ENCODE results near the gene TTC34.
A peak's percentile ranks its signal among the peaks of the same experiment; 100 is the strongest.

Gene TTC34

DNA sequence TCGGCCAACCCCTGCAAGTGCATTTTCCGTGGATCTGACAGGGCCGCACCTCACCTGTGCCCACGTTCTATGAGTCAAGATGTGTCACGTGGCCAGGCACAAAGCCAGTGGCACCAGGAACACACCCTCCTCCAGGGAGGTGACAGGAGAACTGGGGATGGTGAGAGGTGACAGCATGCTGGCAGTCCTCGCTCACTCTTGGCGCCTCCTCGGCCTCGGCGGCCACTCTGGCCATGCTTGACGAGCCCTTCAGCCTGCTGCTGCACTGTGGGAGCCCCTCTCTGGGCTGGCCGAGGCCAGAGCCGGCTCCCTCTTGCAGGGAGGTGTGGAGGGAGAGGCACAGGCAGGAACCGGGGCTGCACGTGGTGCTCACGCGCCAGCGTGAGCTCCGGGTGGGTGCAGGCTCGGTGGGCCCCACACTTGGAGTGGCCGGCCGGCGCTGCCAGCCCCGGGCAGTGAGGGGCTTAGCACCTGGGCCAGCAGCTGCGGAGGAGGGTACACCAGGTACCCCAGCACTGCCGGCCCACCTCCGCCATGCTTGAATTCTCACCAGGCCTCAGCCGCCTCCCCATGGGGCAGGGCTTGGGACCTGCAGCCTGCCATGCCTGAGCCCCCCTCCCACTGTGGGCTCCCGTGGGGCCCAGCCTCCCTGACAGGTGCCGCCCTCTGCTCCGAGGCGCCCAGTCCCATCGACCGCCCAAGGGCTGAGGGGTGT is 11.6 kb upstream of the TTC34 start:
- no peak overlapping the region for H3K4me2 ChIP-seq (ENCODE audit: insufficient read depth, low read length, poor library complexity, severe bottlenecking)
- no CpG with 5 or more reads among the region's 34 CpGs for WGBS, 2 donors (ENCODE audit: extremely low coverage in 2 of 2, insufficient read length in 2 of 2, insufficient replicate concordance in 1 of 2)
- H2BK12ac ChIP-seq (ENCODE audit: low read length): no peak overlapping the region
- H2BK15ac ChIP-seq (ENCODE audit: low read length): no peak overlapping the region
- no peak overlapping the region for H2AFZ ChIP-seq (ENCODE audit: low read length)
- H2BK120ac ChIP-seq (ENCODE audit: low read depth, low read length): no peak overlapping the region
- no peak overlapping the region for H3K18ac ChIP-seq (ENCODE audit: low read length)
- no peak overlapping the region for H4K91ac ChIP-seq (ENCODE audit: low read depth, low read length, poor library complexity)
- H3K9me3 ChIP-seq (replicated peaks in 1 of 2; ENCODE audit: control insufficient read depth in 2 of 2, insufficient read depth in 1 of 2, low read depth in 1 of 2, low read length in 2 of 2): peaks cover 3 to 18% of the 10 kb centered on the region in 2 donors
- DNase-seq (ENCODE audit: low spot score): no peak
- no peak overlapping the region for H3K4me3 ChIP-seq (ENCODE audit: low read length in 2 of 2)
- no peak overlapping the region for H4K8ac ChIP-seq (ENCODE audit: low read depth, low read length)
- no peak overlapping the region for H3K23ac ChIP-seq (ENCODE audit: low read depth, low read length, poor library complexity)
- H2BK5ac ChIP-seq (ENCODE audit: low read length): no peak overlapping the region
- H3K79me1 ChIP-seq (ENCODE audit: low read depth, low read length): no peaks in the 10 kb centered on the region
- no peak overlapping the region for H3K4ac ChIP-seq (ENCODE audit: low read length)
- H3K9ac ChIP-seq (ENCODE audit: low read depth, low read length, poor library complexity): no peak overlapping the region
- no peak overlapping the region for H2AK5ac ChIP-seq (ENCODE audit: low read depth, low read length)
- H3K4me1 ChIP-seq (ENCODE audit: control insufficient read depth in 2 of 2, insufficient read depth in 1 of 2, low read depth in 1 of 2, low read length in 2 of 2): peaks cover 0 to 4% of the 10 kb centered on the region in 2 donors
- peaks cover 0 to 25% (median 0%) of the 10 kb centered on the region in 3 experiments for H3K27me3 ChIP-seq (ENCODE audit: control insufficient read depth in 3 of 3, insufficient read depth in 3 of 3, low read depth in 1 of 3, low read length in 3 of 3)
- H3K14ac ChIP-seq (ENCODE audit: low read length): no peak overlapping the region
- H3K27ac ChIP-seq (replicated peaks; ENCODE audit: low read length): no peak overlapping the region
- no peaks in the 10 kb centered on the region for H3K36me3 ChIP-seq (replicated peaks in 1 of 2; ENCODE audit: control insufficient read depth in 2 of 2, insufficient read depth in 2 of 2, low read length in 2 of 2)

DNA sequence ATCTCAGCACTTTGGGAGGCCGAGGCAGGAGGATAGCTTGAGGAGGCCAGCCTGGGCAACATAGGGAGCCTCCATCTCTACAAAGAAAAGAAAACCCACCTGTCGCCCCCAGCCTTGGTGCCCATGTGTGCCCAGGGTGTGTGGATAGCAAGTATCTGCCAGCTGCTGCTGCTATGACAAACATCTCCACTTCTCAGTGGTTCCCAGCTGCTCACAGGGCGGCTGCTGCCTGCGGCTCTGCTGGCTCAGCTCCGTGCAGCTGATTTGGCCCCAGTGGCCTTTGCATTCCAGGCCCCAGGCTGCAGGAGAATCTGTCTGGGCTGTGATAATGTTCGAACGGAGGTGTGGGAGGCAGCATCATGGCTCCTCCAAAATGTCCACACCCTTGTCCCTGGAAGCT is 10.6 kb upstream of the TTC34 start:
- no peaks in the 10 kb centered on the region for H3K36me3 ChIP-seq (replicated peaks in 1 of 2; ENCODE audit: control insufficient read depth in 2 of 2, insufficient read depth in 2 of 2, low read length in 2 of 2)
- no peak overlapping the region for H2BK120ac ChIP-seq (ENCODE audit: low read depth, low read length)
- no peak overlapping the region for H3K27ac ChIP-seq (replicated peaks; ENCODE audit: low read length)
- no peak overlapping the region for H3K9ac ChIP-seq (ENCODE audit: low read depth, low read length, poor library complexity)
- no peaks in the 10 kb centered on the region for H3K79me1 ChIP-seq (ENCODE audit: low read depth, low read length)
- DNase-seq (ENCODE audit: low spot score): no peak
- H2BK12ac ChIP-seq (ENCODE audit: low read length): no peak overlapping the region
- H3K4me3 ChIP-seq (ENCODE audit: low read length in 2 of 2): no peak overlapping the region
- no CpG with 5 or more reads among the region's 7 CpGs for WGBS, 2 donors (ENCODE audit: extremely low coverage in 2 of 2, insufficient read length in 2 of 2, insufficient replicate concordance in 1 of 2)
- no peak overlapping the region for H2BK5ac ChIP-seq (ENCODE audit: low read length)
- H2AK5ac ChIP-seq (ENCODE audit: low read depth, low read length): peak overlapping the region; percentile 49
- H3K4me2 ChIP-seq (ENCODE audit: insufficient read depth, low read length, poor library complexity, severe bottlenecking): no peak overlapping the region
- H4K91ac ChIP-seq (ENCODE audit: low read depth, low read length, poor library complexity): no peak overlapping the region
- H3K23ac ChIP-seq (ENCODE audit: low read depth, low read length, poor library complexity): no peak overlapping the region
- H3K18ac ChIP-seq (ENCODE audit: low read length): no peak overlapping the region
- H4K8ac ChIP-seq (ENCODE audit: low read depth, low read length): no peak overlapping the region
- no peak overlapping the region for H3K14ac ChIP-seq (ENCODE audit: low read length)
- peaks cover 0 to 4% of the 10 kb centered on the region in 2 donors for H3K4me1 ChIP-seq (ENCODE audit: control insufficient read depth in 2 of 2, insufficient read depth in 1 of 2, low read depth in 1 of 2, low read length in 2 of 2)
- no peak overlapping the region for H2BK15ac ChIP-seq (ENCODE audit: low read length)
- H3K9me3 ChIP-seq (replicated peaks in 1 of 2; ENCODE audit: control insufficient read depth in 2 of 2, insufficient read depth in 1 of 2, low read depth in 1 of 2, low read length in 2 of 2): peaks cover 3 to 15% of the 10 kb centered on the region in 2 donors
- no peak overlapping the region for H2AFZ ChIP-seq (ENCODE audit: low read length)
- H3K27me3 ChIP-seq (ENCODE audit: control insufficient read depth in 3 of 3, insufficient read depth in 3 of 3, low read depth in 1 of 3, low read length in 3 of 3): peaks cover 0 to 34% (median 0%) of the 10 kb centered on the region in 3 experiments
- no peak overlapping the region for H3K4ac ChIP-seq (ENCODE audit: low read length)

DNA sequence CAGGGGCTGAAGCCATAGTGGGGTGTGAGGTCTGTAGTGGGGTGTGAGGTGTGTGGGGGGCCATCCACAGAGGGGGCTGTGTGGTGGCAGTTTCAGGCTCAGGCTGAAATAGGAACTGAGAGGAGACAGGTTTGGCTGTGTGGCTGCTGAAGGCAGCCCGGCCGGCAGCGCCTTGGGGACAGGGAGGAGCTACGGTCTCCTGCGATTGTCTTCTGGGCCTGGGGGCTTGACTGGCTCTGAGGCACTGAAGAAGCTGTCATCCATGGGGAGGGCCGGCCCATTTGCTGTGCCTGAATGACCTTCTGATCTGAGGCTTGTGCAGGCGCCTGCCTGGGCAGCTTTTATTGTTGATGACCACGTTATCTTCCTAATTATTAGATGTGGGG is 10.0 kb upstream of the TTC34 start:
- Histone ChIP-seq H2AFZ (ENCODE audit: low read length) (no peak overlapping the region), H2BK15ac (ENCODE audit: low read length) (no peak overlapping the region), H3K27ac (replicated peaks; ENCODE audit: low read length) (no peak overlapping the region), H3K4me3 (ENCODE audit: low read length in 2 of 2) (no peak overlapping the region), H3K23ac (ENCODE audit: low read depth, low read length, poor library complexity) (no peak overlapping the region), H3K4ac (ENCODE audit: low read length) (no peak overlapping the region), H2BK12ac (ENCODE audit: low read length) (no peak overlapping the region), H4K91ac (ENCODE audit: low read depth, low read length, poor library complexity) (no peak overlapping the region), H4K8ac (ENCODE audit: low read depth, low read length) (no peak overlapping the region), H2BK120ac (ENCODE audit: low read depth, low read length) (no peak overlapping the region), H3K27me3 (ENCODE audit: control insufficient read depth in 3 of 3, insufficient read depth in 3 of 3, low read depth in 1 of 3, low read length in 3 of 3) (peaks cover 0 to 35% (median 0%) of the 10 kb centered on the region in 3 experiments), H3K36me3 (replicated peaks in 1 of 2; ENCODE audit: control insufficient read depth in 2 of 2, insufficient read depth in 2 of 2, low read length in 2 of 2) (no peaks in the 10 kb centered on the region), H3K9ac (ENCODE audit: low read depth, low read length, poor library complexity) (no peak overlapping the region), H3K4me1 (ENCODE audit: control insufficient read depth in 2 of 2, insufficient read depth in 1 of 2, low read depth in 1 of 2, low read length in 2 of 2) (peaks cover 0 to 4% of the 10 kb centered on the region in 2 donors), H2AK5ac (ENCODE audit: low read depth, low read length) (no peak overlapping the region), H3K79me1 (ENCODE audit: low read depth, low read length) (no peaks in the 10 kb centered on the region), H2BK5ac (ENCODE audit: low read length) (no peak overlapping the region), H3K9me3 (replicated peaks in 1 of 2; ENCODE audit: control insufficient read depth in 2 of 2, insufficient read depth in 1 of 2, low read depth in 1 of 2, low read length in 2 of 2) (peaks cover 3 to 13% of the 10 kb centered on the region in 2 donors), H3K18ac (ENCODE audit: low read length) (peak overlapping the region; percentile 53), H3K4me2 (ENCODE audit: insufficient read depth, low read length, poor library complexity, severe bottlenecking) (no peak overlapping the region), H3K14ac (ENCODE audit: low read length) (no peak overlapping the region)
- DNase-seq (ENCODE audit: low spot score): no peak
- WGBS, 2 donors (ENCODE audit: extremely low coverage in 2 of 2, insufficient read length in 2 of 2, insufficient replicate concordance in 1 of 2): no CpG with 5 or more reads among the region's 8 CpGs

DNA sequence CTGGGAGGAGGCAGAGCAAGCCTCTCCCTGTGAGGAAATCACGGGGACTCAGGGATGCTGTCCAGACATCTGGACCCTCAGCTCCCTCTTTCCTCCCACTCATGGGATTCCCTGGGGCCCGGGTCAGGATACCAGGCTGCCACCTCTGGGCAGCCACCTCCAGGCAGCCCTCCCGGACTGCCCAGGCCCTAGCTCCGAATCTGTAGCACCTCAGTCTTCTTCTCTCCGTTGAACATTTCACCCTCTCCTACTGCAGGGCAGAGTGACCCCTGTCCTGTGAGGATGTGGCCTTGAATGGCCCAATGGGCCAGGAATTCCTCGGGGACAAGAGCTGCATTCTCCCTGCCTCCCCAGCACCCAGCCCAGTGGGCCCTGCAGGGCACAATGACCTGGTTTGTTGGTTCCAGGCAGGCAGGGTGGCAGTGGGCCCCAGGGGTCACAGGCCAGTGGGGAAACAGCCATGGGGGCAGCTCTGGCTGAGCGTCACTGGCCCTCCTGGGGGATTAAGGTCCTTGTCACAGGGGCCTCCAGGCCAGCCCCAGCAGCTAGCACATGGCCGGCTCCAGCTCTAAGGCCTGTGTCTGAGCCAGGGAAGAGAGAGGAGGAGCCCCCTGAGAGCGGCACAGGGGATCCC is 9.5 kb upstream of the TTC34 start:
- no peak overlapping the region for H3K4ac ChIP-seq (ENCODE audit: low read length)
- peak overlapping the region; percentile 83 for H2AK5ac ChIP-seq (ENCODE audit: low read depth, low read length)
- peaks cover 0 to 4% of the 10 kb centered on the region in 2 donors for H3K4me1 ChIP-seq (ENCODE audit: control insufficient read depth in 2 of 2, insufficient read depth in 1 of 2, low read depth in 1 of 2, low read length in 2 of 2)
- no peak overlapping the region for H3K27ac ChIP-seq (replicated peaks; ENCODE audit: low read length)
- H2BK15ac ChIP-seq (ENCODE audit: low read length): peak overlapping the region; percentile 74
- no peaks in the 10 kb centered on the region for H3K36me3 ChIP-seq (replicated peaks in 1 of 2; ENCODE audit: control insufficient read depth in 2 of 2, insufficient read depth in 2 of 2, low read length in 2 of 2)
- peak overlapping the region in 1 of 2 donors; percentile 14 for H3K4me3 ChIP-seq (ENCODE audit: low read length in 2 of 2)
- H3K9me3 ChIP-seq (replicated peaks in 1 of 2; ENCODE audit: control insufficient read depth in 2 of 2, insufficient read depth in 1 of 2, low read depth in 1 of 2, low read length in 2 of 2): peaks cover 3 to 13% of the 10 kb centered on the region in 2 donors
- H2AFZ ChIP-seq (ENCODE audit: low read length): no peak overlapping the region
- H2BK5ac ChIP-seq (ENCODE audit: low read length): no peak overlapping the region
- no peak overlapping the region for H2BK12ac ChIP-seq (ENCODE audit: low read length)
- no peak overlapping the region for H3K4me2 ChIP-seq (ENCODE audit: insufficient read depth, low read length, poor library complexity, severe bottlenecking)
- H2BK120ac ChIP-seq (ENCODE audit: low read depth, low read length): no peak overlapping the region
- H3K27me3 ChIP-seq (ENCODE audit: control insufficient read depth in 3 of 3, insufficient read depth in 3 of 3, low read depth in 1 of 3, low read length in 3 of 3): peaks cover 0 to 36% (median 0%) of the 10 kb centered on the region in 3 experiments
- H4K8ac ChIP-seq (ENCODE audit: low read depth, low read length): no peak overlapping the region
- H3K9ac ChIP-seq (ENCODE audit: low read depth, low read length, poor library complexity): peak overlapping the region; percentile 12
- peak overlapping the region; percentile 72 for H3K18ac ChIP-seq (ENCODE audit: low read length)
- H3K79me1 ChIP-seq (ENCODE audit: low read depth, low read length): no peaks in the 10 kb centered on the region
- DNase-seq (ENCODE audit: low spot score): no peak
- WGBS, 2 donors (ENCODE audit: extremely low coverage in 2 of 2, insufficient read length in 2 of 2, insufficient replicate concordance in 1 of 2): no CpG with 5 or more reads among the region's 9 CpGs
- no peak overlapping the region for H3K14ac ChIP-seq (ENCODE audit: low read length)
- H4K91ac ChIP-seq (ENCODE audit: low read depth, low read length, poor library complexity): no peak overlapping the region
- H3K23ac ChIP-seq (ENCODE audit: low read depth, low read length, poor library complexity): no peak overlapping the region
